ENCODE measurements around the gene APBA2.
A peak's percentile ranks its signal among the peaks of the same experiment; 100 is the strongest.

Gene APBA2

DNA sequence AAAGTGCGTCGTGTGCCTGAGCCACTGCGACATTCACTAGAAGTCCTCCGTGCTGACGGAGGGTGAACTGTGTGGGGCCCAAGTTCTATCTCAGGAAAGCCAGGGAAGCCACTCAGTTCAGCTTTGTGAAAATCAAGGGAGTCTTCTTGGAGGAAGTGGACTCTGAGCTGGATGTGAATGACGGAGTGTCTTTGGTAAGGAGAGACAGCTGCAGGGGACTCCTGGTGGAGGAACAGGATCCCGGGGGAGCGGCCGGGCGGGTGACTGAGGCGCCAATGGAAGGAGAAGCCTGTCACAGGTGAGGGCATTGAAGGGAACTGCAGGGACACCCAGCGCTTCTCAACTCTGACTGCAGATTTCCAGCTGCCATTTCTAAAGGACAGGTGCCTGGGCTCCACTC lies 75.6 kb downstream of the APBA2 start:
- DNase-seq = no peak

- no peak for DNase-seq
Observed at GRCh38 chr15:28962851-28963710, 77.3 kb downstream of the APBA2 start.

DNA sequence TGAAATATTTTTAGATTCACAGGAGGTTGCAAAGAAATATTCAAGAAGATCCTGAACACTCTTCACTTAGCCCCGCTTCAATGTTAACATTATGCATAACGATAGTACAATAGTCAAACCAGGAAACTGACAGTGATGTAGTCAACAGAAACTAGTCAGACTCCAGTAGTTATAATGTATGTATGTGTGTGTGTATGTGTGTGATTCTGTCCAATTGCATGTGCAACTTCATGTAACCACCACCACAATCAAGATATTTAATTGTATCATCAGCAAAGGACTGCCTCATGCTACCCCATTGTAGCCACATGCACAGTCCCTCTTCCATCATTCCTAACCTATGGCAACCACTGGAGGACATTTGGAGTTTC lies 77.9 kb downstream of the APBA2 start:
- DNase-seq = no peak

GRCh38 chr15:28964098-28964497 lies 78.3 kb downstream of the APBA2 start:
- no peak for DNase-seq

DNA sequence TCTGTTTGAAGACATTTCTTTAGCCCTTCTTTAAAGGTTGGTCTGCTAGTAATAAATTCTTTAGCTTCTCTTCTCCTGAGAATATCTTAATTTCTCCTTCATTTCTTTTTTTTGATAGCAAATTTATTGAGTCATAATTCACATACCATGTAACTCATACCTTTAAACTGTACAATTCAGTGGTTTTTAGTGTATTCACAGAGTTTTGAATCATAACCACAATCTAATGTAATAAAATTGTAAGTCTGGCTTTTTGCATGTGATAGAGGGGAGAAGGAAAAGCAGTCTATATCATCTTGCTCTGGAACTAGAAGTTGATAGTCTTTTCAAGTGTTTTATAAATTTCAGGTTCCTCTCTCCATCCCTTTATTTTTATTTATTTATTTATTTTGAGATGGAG lies 81.3 kb downstream of the APBA2 start:
- no peak for DNase-seq

- no peak for DNase-seq
Observed at GRCh38 chr15:28967990-28968389, 82.2 kb downstream of the APBA2 start.

DNA sequence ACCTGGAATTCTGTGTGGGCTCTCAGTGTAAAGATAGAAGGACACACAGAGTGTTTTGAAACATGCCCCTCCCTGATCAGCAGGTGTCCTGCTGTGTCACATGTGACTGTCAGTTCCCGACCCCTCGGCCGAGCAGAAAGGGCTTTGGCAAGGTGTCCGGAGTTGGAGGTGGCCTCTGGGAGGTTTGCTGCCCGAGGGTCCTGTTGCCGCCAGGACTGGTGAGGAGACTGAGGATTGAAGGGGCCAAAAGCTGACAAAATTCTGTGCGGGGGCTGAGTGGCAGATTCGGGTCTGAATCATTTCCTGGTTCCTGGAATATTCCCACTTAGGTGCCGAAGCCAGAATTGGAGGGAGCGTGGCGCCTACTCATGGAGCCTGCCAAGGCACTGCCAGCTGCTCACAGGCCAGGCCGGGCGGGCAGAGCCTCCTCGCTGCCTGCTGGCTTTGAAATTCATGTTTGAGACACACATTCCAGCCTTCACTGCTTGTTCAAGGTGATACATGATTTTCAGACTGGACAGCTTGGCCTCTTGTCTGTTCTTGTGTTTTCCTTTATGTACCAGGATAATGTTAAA lies 83.8 kb downstream of the APBA2 start:
- no peak for DNase-seq

- no peak for DNase-seq
Observed at GRCh38 chr15:28974142-28974541, 88.4 kb downstream of the APBA2 start.

- DNase-seq = peak; percentile 6 to 10
Observed at GRCh38 chr15:28975766-28976179, 90.0 kb downstream of the APBA2 start.

DNA sequence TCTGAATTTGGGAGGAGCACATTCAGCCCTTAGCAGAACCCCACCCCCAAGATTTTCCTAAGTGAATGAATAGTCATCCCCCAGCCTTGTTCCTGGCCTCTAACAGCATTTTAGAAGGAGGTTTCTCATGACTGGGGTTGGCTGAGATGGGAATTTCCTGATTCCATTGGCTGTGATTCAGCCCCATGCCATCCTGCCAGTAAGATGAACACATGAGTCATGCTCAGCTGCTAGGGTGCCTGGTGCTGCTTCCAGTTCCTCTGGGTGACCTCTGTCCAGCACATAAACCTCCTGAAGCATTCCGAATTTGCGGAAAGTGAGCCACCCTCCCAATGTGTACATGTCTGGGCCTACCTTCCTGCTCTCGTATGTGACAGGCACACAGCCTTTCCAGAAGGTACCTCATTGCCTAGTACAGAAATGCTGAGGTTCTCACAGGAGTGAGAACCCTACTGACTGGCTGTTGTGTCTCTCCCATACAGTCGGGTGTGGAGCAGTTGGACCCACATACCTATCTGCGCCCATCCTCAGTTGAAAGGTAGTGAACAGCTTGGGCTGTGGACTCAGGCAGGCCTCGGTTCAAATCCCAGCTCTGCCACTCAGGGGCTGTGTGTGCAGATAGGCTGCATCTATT lies 91.7 kb downstream of the APBA2 start:
- DNase-seq = no peak

DNA sequence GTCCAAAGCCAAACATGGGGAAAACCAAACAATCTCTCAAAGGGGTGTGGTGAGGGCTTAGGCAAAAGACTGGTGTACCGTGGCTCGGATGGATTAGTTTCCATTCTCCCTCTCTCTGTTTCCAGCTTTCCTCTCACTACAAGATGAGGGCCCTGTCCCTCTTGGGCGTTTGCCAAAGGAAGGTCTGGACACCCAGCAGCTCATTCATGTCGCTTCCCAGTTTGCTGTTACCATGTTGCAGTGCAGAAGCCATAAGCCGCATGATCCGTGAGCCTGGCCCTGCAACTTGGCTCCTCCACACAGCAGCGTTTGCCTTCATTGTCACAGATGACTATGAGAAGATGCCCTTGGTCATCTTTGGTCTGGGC lies 92.2 kb downstream of the APBA2 start:
- DNase-seq = no peak

- DNase-seq = no peak
Observed at GRCh38 chr15:28978661-28979060, 92.9 kb downstream of the APBA2 start.

DNA sequence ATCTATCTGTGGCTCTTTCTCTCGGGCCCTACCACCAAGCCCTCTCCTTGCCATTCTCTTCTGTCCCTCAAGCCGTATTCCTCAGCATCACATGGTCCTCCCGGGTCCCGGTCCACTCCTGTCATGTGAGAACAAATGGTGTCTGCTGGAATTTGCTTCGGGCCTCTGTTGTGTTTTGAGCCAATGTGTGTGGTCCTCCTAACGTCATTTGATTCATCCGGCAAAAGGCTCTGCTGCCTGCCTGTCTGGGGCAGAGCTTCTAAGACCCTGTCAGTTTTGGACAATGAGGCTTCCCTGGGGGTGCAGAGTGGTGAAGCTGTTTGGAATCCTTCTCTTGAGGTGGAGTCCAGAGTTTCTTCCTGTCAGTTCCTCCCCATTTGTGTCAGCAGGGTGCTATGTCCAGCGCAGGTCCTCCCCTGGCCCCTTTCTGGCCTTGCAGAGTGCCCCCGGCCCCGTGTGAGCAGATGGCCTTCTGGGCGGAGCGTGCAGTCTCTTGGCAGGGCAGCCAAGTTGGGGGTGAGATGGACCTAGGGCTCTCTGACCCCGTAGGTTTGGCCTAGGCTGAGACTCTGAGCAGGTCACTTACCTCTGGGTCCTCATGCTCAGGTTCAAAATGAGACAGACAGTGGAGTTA lies 93.6 kb downstream of the APBA2 start:
- DNase-seq = no peak

DNA sequence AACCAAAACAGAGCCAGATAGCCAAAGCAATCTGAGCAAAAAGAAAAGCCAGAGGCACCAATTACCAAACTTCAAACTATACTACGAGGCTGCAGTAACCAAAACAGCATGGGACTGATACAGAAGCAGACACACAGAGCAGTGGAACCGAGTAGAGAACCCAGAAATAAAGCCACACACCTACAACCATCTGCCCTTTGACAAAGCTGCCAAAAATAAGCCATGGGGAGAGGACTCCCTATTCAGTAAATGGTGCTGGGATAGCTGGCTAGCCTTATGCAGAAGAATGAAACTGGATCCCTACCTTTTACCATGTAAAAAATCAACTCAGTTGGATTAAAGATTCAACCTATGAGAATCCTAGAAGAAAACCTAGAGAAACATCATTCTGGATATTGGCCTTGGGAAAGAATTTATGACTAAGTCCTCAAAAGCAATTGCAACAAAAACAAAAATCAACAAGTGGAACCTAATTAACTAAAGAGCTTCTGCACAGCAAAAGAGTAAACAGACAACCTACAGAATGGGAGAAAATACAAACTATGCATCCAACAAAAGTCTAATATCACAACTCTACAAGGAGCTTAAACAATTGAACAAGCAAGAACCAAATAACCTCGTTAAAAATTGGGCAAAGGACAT lies 95.1 kb downstream of the APBA2 start:
- DNase-seq = no peak

- DNase-seq = no peak
Observed at GRCh38 chr15:28981351-28981720, 95.6 kb downstream of the APBA2 start.

DNA sequence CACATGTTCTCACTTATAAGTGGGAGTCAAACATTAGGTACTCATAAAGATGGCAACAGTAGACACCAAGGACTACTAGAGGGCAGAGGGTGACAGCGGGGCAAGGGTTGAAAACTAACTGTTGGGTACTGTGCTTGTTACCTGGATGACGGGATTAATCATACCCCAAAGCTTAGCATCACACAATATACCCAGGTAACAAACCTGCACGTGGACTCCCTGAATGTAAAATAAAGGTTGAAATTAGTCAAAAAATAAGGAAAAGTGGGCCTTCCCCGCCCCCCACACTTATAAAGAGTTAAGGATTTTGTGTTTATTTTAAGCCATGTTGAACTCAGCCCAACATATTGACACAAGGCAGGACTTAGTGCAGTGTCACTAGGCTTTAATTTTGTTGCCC lies 96.1 kb downstream of the APBA2 start:
- no peak for DNase-seq

DNA sequence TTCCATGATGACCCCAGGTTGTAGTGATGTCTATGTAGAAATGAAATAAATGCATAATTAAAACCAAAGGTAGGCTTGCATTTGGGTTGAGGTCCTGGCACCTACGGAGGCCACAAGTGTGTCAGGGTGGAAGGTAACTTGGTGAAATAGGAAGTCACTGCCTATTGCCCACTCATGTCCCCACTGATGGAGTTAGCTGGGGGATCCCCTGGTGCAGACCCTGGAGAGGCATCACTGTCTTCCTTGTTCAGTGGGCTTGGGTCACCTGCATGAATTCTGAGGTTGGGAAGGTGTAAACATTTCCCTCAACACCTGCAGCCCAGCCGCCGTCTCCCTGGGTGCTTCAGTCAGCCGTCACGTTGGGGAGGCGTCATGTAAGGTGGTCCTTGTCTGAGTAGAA lies 97.1 kb downstream of the APBA2 start:
- no peak for DNase-seq

GRCh38 chr15:28983432-28984311 lies 97.9 kb downstream of the APBA2 start:
- DNase-seq = no peak

- DNase-seq = no peak
Observed at GRCh38 chr15:28984421-28985315, 98.9 kb downstream of the APBA2 start.

DNA sequence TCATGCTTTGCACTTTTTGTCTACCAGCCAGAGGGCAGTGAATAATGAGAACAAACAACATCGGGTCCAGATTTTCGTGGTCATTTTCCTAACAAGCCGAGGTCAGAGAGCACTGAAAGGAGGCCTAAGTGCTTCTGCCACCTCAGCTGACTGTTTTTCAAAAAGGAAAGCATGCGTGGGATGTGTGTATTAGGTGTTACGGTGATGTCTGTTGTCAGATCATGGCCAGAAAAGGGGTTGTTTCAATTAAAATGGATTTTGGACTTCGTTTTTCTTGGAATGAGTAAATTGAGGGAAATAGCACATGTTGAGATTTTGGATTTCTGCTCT lies 99.5 kb downstream of the APBA2 start:
- DNase-seq = no peak

DNA sequence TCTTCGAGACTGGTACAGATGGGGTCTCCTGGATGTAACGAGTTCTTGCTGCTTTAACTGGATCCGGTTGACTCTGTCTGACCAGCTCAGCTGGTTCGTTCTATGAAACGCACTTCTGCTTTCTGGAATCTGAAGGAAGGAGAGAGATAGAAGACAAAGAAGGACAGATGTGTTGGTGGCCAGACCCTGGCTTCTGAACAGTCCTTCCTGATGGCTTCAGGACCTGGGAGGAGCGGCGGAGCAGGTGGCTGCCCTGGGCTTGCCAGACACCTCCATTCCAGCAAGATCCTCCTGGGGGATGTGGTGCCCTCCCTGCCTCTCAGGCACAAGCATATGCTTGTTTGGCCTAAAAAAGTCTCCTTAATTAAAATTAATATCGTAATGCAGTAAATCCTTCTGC lies 99.9 kb downstream of the APBA2 start:
- DNase-seq = no peak

Data from NCI-H187 (cell line).